HepG2 (cell line): Measurements from ENCODE around the gene INO80B. TPM values are rescaled to one million over a fixed set of nuclear protein-coding genes. Genes with fewer than 3 reads are reported as not detected.

ENCODE experiments used
- AKNA ChIP-seq: sonication (generic); formaldehyde crosslinking; IDR thresholded peaks from 2 replicates; pipeline ENCODE4 v1.4.0; 2020; ENCODE audit warnings: missing genetic modification reagents, borderline replicate concordance
- ARNTL ChIP-seq: sonication (generic); formaldehyde crosslinking; IDR thresholded peaks from 2 replicates; pipeline ENCODE4 v1.4.0; 2020; ENCODE audit warnings: mild to moderate bottlenecking, missing genetic modification reagents
- IKZF5 ChIP-seq: IDR thresholded peaks from 2 replicates; pipeline ENCODE4 v1.6.1; 2018; ENCODE audit warnings: missing genetic modification reagents, mild to moderate bottlenecking, missing compliant biosample characterization
- IRF1 ChIP-seq: sonication (generic); formaldehyde crosslinking; IDR thresholded peaks from 2 replicates; pipeline ENCODE4 v1.4.0; 2020; ENCODE audit warnings: low read depth, mild to moderate bottlenecking, missing genetic modification reagents
- LRRFIP1 ChIP-seq: sonication (generic); formaldehyde crosslinking; conservative IDR thresholded peaks from 2 replicates; pipeline ENCODE4 v1.4.0; 2020; ENCODE audit warnings: missing genetic modification reagents
- PHF5A ChIP-seq: IDR thresholded peaks from one replicate; pipeline ENCODE4 v1.6.1; 2018; ENCODE audit warnings: low read depth, missing genetic modification reagents; ENCODE audit not compliant: unreplicated experiment
- RAD51 ChIP-seq: fragments of 450-650 bp; IDR thresholded peaks from 2 replicates; pipeline ENCODE4 v1.6.1; 2016; ENCODE audit warnings: borderline replicate concordance
- SALL2 ChIP-seq: sonication (generic); formaldehyde crosslinking; IDR thresholded peaks from 2 replicates; pipeline ENCODE4 v1.8.1; 2023; ENCODE audit warnings: mild to moderate bottlenecking, missing genetic modification reagents, inconsistent platforms
- SAP130 ChIP-seq: IDR thresholded peaks from 2 replicates; pipeline ENCODE4 v1.6.1; 2016; ENCODE audit warnings: low read depth
- STAG1 ChIP-seq: sonication (generic); formaldehyde crosslinking; IDR thresholded peaks from 2 replicates; pipeline ENCODE4 v1.4.0; 2020; ENCODE audit warnings: missing genetic modification reagents
- ZBTB43 ChIP-seq: sonication (generic); formaldehyde crosslinking; conservative IDR thresholded peaks from 2 replicates; pipeline ENCODE4 v1.4.0; 2020; ENCODE audit warnings: missing genetic modification reagents
- ZNF556 ChIP-seq: sonication (generic); formaldehyde crosslinking; IDR thresholded peaks from 2 replicates; pipeline ENCODE4 v1.4.0; 2020; ENCODE audit warnings: mild to moderate bottlenecking, missing genetic modification reagents, borderline replicate concordance
- ZNF878 ChIP-seq: sonication (generic); formaldehyde crosslinking; IDR thresholded peaks from 2 replicates; pipeline ENCODE4 v1.8.1; 2023; ENCODE audit warnings: mild to moderate bottlenecking, missing genetic modification reagents, moderate library complexity
- polyA plus RNA-seq, 8 experiments: library from polyadenylated mRNA; depleted of rRNA in 3 of 8; stranded (reverse) in 7 of 8; unstranded in 1 of 8; fragments of >200 nt; fragmentation: Illumina TruSeq in 4 of 8; extraction: Trizol in 4 of 8; gene quantifications; 2 replicates each; pipeline versions ENCODE4 v1.2.1 to v1.2.3, GENCODE V29; 2011 to 2016; ENCODE audit warnings: low read depth in 4 of 8, missing spikeins in 1 of 8, mixed read lengths in 1 of 8; ENCODE audit not compliant: insufficient read depth in 1 of 8
- total RNA-seq, 5 experiments: library from RNA; depleted of rRNA; stranded (reverse); fragments of >200 nt; fragmentation: Illumina TruSeq; extraction: Trizol; gene quantifications; 2 replicates each; pipeline ENCODE4 v1.2.3, GENCODE V29; 2016; ENCODE audit warnings: low read depth in 1 of 5

The INO80B gene
- total and polyA plus RNA-seq, 2 of the 13 experiments (the other 11 are each of a cell fraction or from before 2014, with no cell fraction given): 6.2 to 14.5 TPM

- TF ChIP-seq AKNA (peak; percentile 39; the same call in 1 of the 2 replicates), LRRFIP1 (CRISPR knock-in tag) (peak; percentile 36; the same call in 1 of the 2 replicates), STAG1 (peak; percentile 48), IRF1 (CRISPR knock-in tag) (peak; percentile 80; the same call in 1 of the 2 replicates), IKZF5 (CRISPR knock-in tag) (peak; percentile 96), SALL2 (CRISPR knock-in tag) (peak; percentile 93), ZBTB43 (CRISPR knock-in tag) (peak; percentile 73; the same call in 1 of the 2 replicates), RAD51 (no peak), PHF5A (CRISPR knock-in tag) (peak; percentile 100), SAP130 (peak; percentile 98), ZNF556 (CRISPR knock-in tag) (peak; percentile 96), ZNF878 (peak; percentile 70; the same call in 1 of the 2 replicates), ARNTL (CRISPR knock-in tag) (peak; percentile 47; the same call in 1 of the 2 replicates)
Observed at GRCh38 chr2:74472086-74472944, 17.4 kb downstream of the INO80B start, which contains the start of gene MRPL53 (continued).
